Fibroblast of lung (primary cell): Measurements from ENCODE around the gene AKTIP.
"Not testable (repeated sequence)": the region's sequence is repeated elsewhere in the genome, so short reads cannot be mapped to it uniquely, and the experiment has no call there.

Experiments
- CTCF ChIP-seq, 2 donors: IDR thresholded peaks in 1 of 2; conservative IDR thresholded peaks in 1 of 2; 1 replicate in 1 of 2; 2 replicates in 1 of 2; pipeline ENCODE4 v1.5.1; 2011 to 2012; ENCODE audit warnings: low read length in 2 of 2, control low read depth in 1 of 2, inconsistent platforms in 1 of 2, low read depth in 1 of 2, mild to moderate bottlenecking in 1 of 2
- EZH2 ChIP-seq: IDR thresholded peaks from 2 replicates; pipeline ENCODE4 v1.5.1; 2012; ENCODE audit warnings: low read length, control low read depth, mild to moderate bottlenecking; ENCODE audit errors: missing control alignments

GRCh38 chr16:53539759-53540718, 37.0 kb upstream of the AKTIP start:
- TF ChIP-seq CTCF (conservative IDR thresholded peaks at IDR 0.05 in 1 of 2, IDR thresholded peaks at IDR 0.05 in 1 of 2; ENCODE audit: low read depth in 1 of 2, low read length in 2 of 2); EZH2: not testable (repeated sequence)
